A549 (cell line): ENCODE results near the gene BICRAL. TPM values are rescaled to one million over a fixed set of nuclear protein-coding genes. Genes with fewer than 3 reads are reported as not detected.
A peak's percentile ranks its signal among the peaks of the same experiment; 100 is the strongest.

Source experiments
- ATAC-seq, 2 experiments: fragments of 200-7000 bp in 1 of 2; fragments of >200 bp in 1 of 2; cut with Nextera tagmentation in 1 of 2; cut with Tn5 transposase in 1 of 2; 3 replicates each; pipeline versions ENCODE4 v1.8.0 to v1.9.1; 2018 to 2020; ENCODE audit warnings: mild to moderate bottlenecking in 1 of 2, moderate library complexity in 1 of 2
- CTCF ChIA-PET: fragments of 300-600 bp; sonication (Branson Sonifier 250); formaldehyde crosslinking; extraction: SDS; loops from one replicate; lab custom pipeline; 2021; ENCODE audit warnings: antibody characterized with exemption, inconsistent platforms; lab: Yijun Ruan, JAX
- POLR2A ChIA-PET: fragments of 350-600 bp; formaldehyde crosslinking; extraction: SDS; loops from one replicate; lab custom pipeline; 2021; ENCODE audit warnings: antibody characterized with exemption, inconsistent platforms; lab: Yijun Ruan, JAX
- DNase-seq, 2 experiments: peaks; one replicate each; pipeline versions ENCODE4 v3.0.0 to v3.0.0-alpha.2; 2011 to 2016; ENCODE audit warnings: low read depth in 1 of 2, low spot score in 1 of 2
- FAIRE-seq: peaks from 2 replicates; lab custom pipeline; 2011; peaks lifted over from hg19 to GRCh38; lab: Jason Lieb, UNC
- H3K27ac ChIP-seq, 2 experiments: fragments of >200 bp; sonication (Bioruptor Twin); formaldehyde crosslinking; 3 replicates each; pipeline ENCODE4 v1.5.1; 2016 to 2017
- H3K4me1 ChIP-seq: fragments of >200 bp; sonication (Bioruptor Twin); formaldehyde crosslinking; 3 replicates; pipeline ENCODE4 v1.6.1; 2016
- H3K4me2 ChIP-seq: fragments of >200 bp; sonication (Bioruptor Twin); formaldehyde crosslinking; 3 replicates; pipeline ENCODE4 v1.6.1; 2016
- H3K4me3 ChIP-seq: fragments of >200 bp; sonication (Bioruptor Twin); formaldehyde crosslinking; 3 replicates; pipeline ENCODE4 v1.5.1; 2016
- H3K9me3 ChIP-seq: fragments of >200 bp; sonication (Bioruptor Twin); formaldehyde crosslinking; 3 replicates; pipeline ENCODE4 v1.6.1; 2016
- BCL3 ChIP-seq: fragments of >200 bp; sonication (Bioruptor Twin); formaldehyde crosslinking; IDR thresholded peaks from 3 replicates; pipeline ENCODE4 v1.6.1; 2016
- CEBPB ChIP-seq, 2 experiments: fragments of >200 bp in 1 of 2; sonication (Bioruptor Twin) in 1 of 2; formaldehyde crosslinking in 1 of 2; IDR thresholded peaks; 2 replicates each; pipeline ENCODE4 v1.6.1; 2012 to 2016
- CHD4 ChIP-seq: fragments of 200-600 bp; sonication (generic); IDR thresholded peaks from 2 replicates; pipeline ENCODE4 v1.6.1; 2016; ENCODE audit warnings: antibody characterized with exemption, mild to moderate bottlenecking, borderline replicate concordance
- E2F6 ChIP-seq: IDR thresholded peaks from 2 replicates; pipeline ENCODE4 v1.6.1; 2012; ENCODE audit warnings: low read depth, borderline replicate concordance
- EHF ChIP-seq: fragments of 250-450 bp; sonication (Bioruptor Pico); IDR thresholded peaks from 2 replicates; pipeline ENCODE4 v1.5.0; 2020; ENCODE audit warnings: mild to moderate bottlenecking
- EHMT2 ChIP-seq: fragments of 200-600 bp; sonication (generic); IDR thresholded peaks from 2 replicates; pipeline ENCODE4 v1.6.1; 2016; ENCODE audit warnings: antibody characterized with exemption, low read depth, mild to moderate bottlenecking, moderate library complexity
- HDAC2 ChIP-seq: fragments of 200-600 bp; sonication (generic); IDR thresholded peaks from 2 replicates; pipeline ENCODE4 v1.6.1; 2016
- HEYL ChIP-seq: fragments of 250-450 bp; sonication (Bioruptor Pico); IDR thresholded peaks from 2 replicates; pipeline ENCODE4 v1.8.0; 2021; ENCODE audit warnings: mild to moderate bottlenecking, moderate library complexity
- HOXA7 ChIP-seq: fragments of 250-450 bp; sonication (Bioruptor Pico); IDR thresholded peaks from 2 replicates; pipeline ENCODE4 v1.5.0; 2020; ENCODE audit warnings: mild to moderate bottlenecking, moderate library complexity
- HOXB13 ChIP-seq: fragments of 250-450 bp; sonication (Bioruptor Pico); IDR thresholded peaks from 2 replicates; pipeline ENCODE4 v1.5.0; 2020; ENCODE audit warnings: low read depth, mild to moderate bottlenecking, moderate library complexity
- HOXB5 ChIP-seq: fragments of 250-450 bp; sonication (Bioruptor Pico); IDR thresholded peaks from 2 replicates; pipeline ENCODE4 v1.5.0; 2020; ENCODE audit warnings: mild to moderate bottlenecking, moderate library complexity
- KDM5A ChIP-seq: fragments of 200-600 bp; sonication (generic); IDR thresholded peaks from 2 replicates; pipeline ENCODE4 v1.6.1; 2016; ENCODE audit warnings: antibody characterized with exemption, mild to moderate bottlenecking
- MAX ChIP-seq: IDR thresholded peaks from 2 replicates; pipeline ENCODE4 v1.6.1; 2012
- MYC ChIP-seq: IDR thresholded peaks from 2 replicates; pipeline ENCODE4 v1.6.1; 2012; ENCODE audit warnings: mild to moderate bottlenecking, inconsistent platforms, low read length, improper control_type of control experiment, borderline replicate concordance
- NR3C1 ChIP-seq: fragments of >200 bp; sonication (Bioruptor Twin); formaldehyde crosslinking; IDR thresholded peaks from 3 replicates; pipeline ENCODE4 v1.6.1; 2017
- PHF8 ChIP-seq: fragments of 200-600 bp; sonication (generic); IDR thresholded peaks from 2 replicates; pipeline ENCODE4 v1.6.1; 2016; ENCODE audit warnings: low read depth, mild to moderate bottlenecking, antibody characterized with exemption, moderate library complexity, borderline replicate concordance
- POLR2AphosphoS2 ChIP-seq: conservative IDR thresholded peaks from 2 replicates; pipeline ENCODE4 v1.6.1; 2012; ENCODE audit warnings: low read length, improper control_type of control experiment, inconsistent platforms
- RAD21 ChIP-seq, 2 experiments: fragments of >200 bp in 1 of 2; sonication (Bioruptor Twin) in 1 of 2; formaldehyde crosslinking in 1 of 2; IDR thresholded peaks in 1 of 2; conservative IDR thresholded peaks in 1 of 2; 2 replicates in 1 of 2; 3 replicates in 1 of 2; pipeline ENCODE4 v1.6.1; 2012 to 2018; ENCODE audit warnings: inconsistent platforms in 1 of 2
- REST ChIP-seq: fragments of 200-600 bp; sonication (generic); IDR thresholded peaks from 2 replicates; pipeline ENCODE4 v1.6.1; 2016; ENCODE audit warnings: antibody characterized with exemption, mild to moderate bottlenecking, moderate library complexity
- RFX5 ChIP-seq: fragments of 450-650 bp; IDR thresholded peaks from 2 replicates; pipeline ENCODE4 v1.7.1; 2014; ENCODE audit warnings: antibody characterized with exemption, mild to moderate bottlenecking, moderate library complexity
- RNF2 ChIP-seq: fragments of 200-600 bp; sonication (generic); IDR thresholded peaks from 2 replicates; pipeline ENCODE4 v1.6.1; 2016; ENCODE audit warnings: low read depth, mild to moderate bottlenecking, antibody characterized with exemption, moderate library complexity, borderline replicate concordance
- TFCP2L1 ChIP-seq: fragments of 250-450 bp; sonication (Bioruptor Pico); IDR thresholded peaks from 2 replicates; pipeline ENCODE4 v1.5.0; 2021; ENCODE audit warnings: mild to moderate bottlenecking
- ZC3H11A ChIP-seq: fragments of 450-650 bp; IDR thresholded peaks from 2 replicates; pipeline ENCODE4 v1.6.1; 2014; ENCODE audit warnings: antibody characterized with exemption, mild to moderate bottlenecking
- WGBS: methylation state at CpG from one replicate; pipeline ENCODE4 v1.1.6; 2017; ENCODE audit errors: missing lambda C conversion rate; 5-methylcytosine and 5-hydroxymethylcytosine counted together
- polyA plus RNA-seq, 4 experiments: library from polyadenylated mRNA; depleted of rRNA in 3 of 4; stranded (reverse); fragments of >200 nt; fragmentation: RNase III in 1 of 4; extraction: RNeasy Plus Mini Kit Qiagen cat#74134 plus additional on column Dnase treatment in 1 of 4; gene quantifications; 2 replicates in 3 of 4; 3 replicates in 1 of 4; pipeline ENCODE4 v1.2.3, GENCODE V29; 2011 to 2017
- TF ChIP-seq, protein P1 (sequence below): fragments of 450-650 bp; IDR thresholded peaks from 2 replicates; pipeline ENCODE4 v1.6.1; 2014; ENCODE audit warnings: antibody characterized with exemption

Gene BICRAL
- polyA plus RNA-seq, 2 of the 4 experiments (the other 2 are of a cell fraction) = 3.3 to 8.6 TPM

DNA sequence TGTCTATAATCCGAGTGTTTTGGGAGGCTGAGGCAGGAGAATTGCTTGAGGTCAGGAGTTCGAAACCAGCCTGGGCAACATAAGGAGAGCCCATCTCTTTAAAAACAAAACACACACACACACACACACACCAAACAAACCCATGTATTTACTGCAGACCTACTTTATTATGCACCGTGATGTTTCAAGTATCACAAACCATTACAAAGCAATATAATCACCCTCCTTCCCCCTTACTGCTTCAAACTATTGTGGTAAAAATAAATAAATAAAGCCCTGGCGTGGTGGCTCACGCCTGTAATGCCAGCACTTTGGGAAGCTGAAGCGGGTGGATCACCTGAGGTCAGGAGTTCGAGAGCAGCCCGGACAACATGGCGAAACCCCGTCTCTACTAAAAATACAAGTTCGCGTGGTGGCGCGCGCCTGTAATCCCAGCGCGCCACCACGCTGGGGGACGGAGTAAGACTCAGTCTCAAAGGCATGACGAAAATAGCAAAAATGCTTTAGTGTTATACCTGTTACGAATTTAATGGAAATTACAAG is 37.4 kb upstream of the BICRAL start:
- 80% methylated on average over 21 of the region's 21 CpGs for WGBS
- no peak for DNase-seq
- no peak for FAIRE-seq

GRCh38 chr6:42745083-42745639 is 36.7 kb upstream of the BICRAL start:
- Histone ChIP-seq H3K4me1 (peaks cover 18% of the 10 kb centered on the region), H3K27ac (peak overlapping the region; percentile 78 to 98), H3K4me2 (peak overlapping the region; percentile 94), H3K9me3 (no peaks in the 10 kb centered on the region), H3K4me3 (peak overlapping the region; percentile 73)
- DNase-seq = peak; percentile 7 to 14
- POLR2A ChIA-PET = interaction anchor here (0.8 to 4.6 kb wide), 5 partner anchors 8 to 181 kb away, joined by 3 to 154 read pairs (median 6); partner anchors contain the start of genes BICRAL and UBR2
- CTCF ChIA-PET = interaction anchor here (0.9 to 2.1 kb wide), 2 partner anchors 19 to 84 kb away, joined by 6 to 10 read pairs; no protein-coding TSS in a partner anchor
- ATAC-seq = no peak
- TF ChIP-seq HOXB13 (no peak), E2F6 (no peak), HEYL (CRISPR knock-in tag) (no peak), RFX5 (no peak), RAD21 (conservative IDR thresholded peaks at IDR 0.05 in 1 of 2, IDR thresholded peaks at IDR 0.05 in 1 of 2) (no peak), EHMT2 (no peak)
- 3% methylated on average over 18 of the region's 29 CpGs for WGBS
- no peak for FAIRE-seq

More for the DNA sequence above, 37.4 kb upstream of the BICRAL start:
- ATAC-seq = no peak
- POLR2A ChIA-PET = interaction anchor here (1.0 to 4.6 kb wide), 2 partner anchors 37 to 48 kb away, joined by 3 to 154 read pairs; partner anchors contain the start of gene BICRAL
- peak overlapping the region; percentile 73 for H3K4me3 ChIP-seq
- peak overlapping the region; percentile 94 for H3K4me2 ChIP-seq
- no peaks in the 10 kb centered on the region for H3K9me3 ChIP-seq
- TF ChIP-seq TFCP2L1 (CRISPR knock-in tag) (no peak), HOXB5 (CRISPR knock-in tag) (no peak), POLR2AphosphoS2 (no peak), HDAC2 (no peak), EHF (no peak), ZC3H11A (no peak)
- TF ChIP-seq, protein P1, sequence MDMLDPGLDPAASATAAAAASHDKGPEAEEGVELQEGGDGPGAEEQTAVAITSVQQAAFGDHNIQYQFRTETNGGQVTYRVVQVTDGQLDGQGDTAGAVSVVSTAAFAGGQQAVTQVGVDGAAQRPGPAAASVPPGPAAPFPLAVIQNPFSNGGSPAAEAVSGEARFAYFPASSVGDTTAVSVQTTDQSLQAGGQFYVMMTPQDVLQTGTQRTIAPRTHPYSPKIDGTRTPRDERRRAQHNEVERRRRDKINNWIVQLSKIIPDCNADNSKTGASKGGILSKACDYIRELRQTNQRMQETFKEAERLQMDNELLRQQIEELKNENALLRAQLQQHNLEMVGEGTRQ = no peak
- peak overlapping the region in 1 of 2 experiments; percentile 98; a peak in 2 of 6 replicates for H3K27ac ChIP-seq
- CTCF ChIA-PET = interaction anchor here (1.1 kb wide), 1 partner anchor 132 kb away, joined by 3 read pairs; no protein-coding TSS in a partner anchor
- peaks cover 18% of the 10 kb centered on the region for H3K4me1 ChIP-seq

GRCh38 chr6:42745640-42746462 is 36.0 kb upstream of the BICRAL start, which contains the start of gene TBCC:
TSS of gene TBCC (minus strand) at chr6:42746103. CDS start at chr6:42746073, 30 bp downstream.
- POLR2A ChIA-PET = interaction anchor here (0.6 to 4.6 kb wide), 23 partner anchors 9 to 829 kb away, joined by 3 to 154 read pairs (median 6); partner anchors contain the start of genes BICRAL, CNPY3, RPL7L1 and UBR2
- H3K27ac ChIP-seq = peak within 1 kb of the TSS; percentile 94 to 98
- H3K4me3 ChIP-seq = peak within 1 kb of the TSS; percentile 73
- ATAC-seq (peak; percentile 82 to 88), FAIRE-seq (no peak), DNase-seq (peak; percentile 98)
- peaks cover 18% of the 10 kb centered on the region for H3K4me1 ChIP-seq
- H3K4me2 ChIP-seq = peak within 1 kb of the TSS; percentile 94
- CTCF ChIA-PET = interaction anchor here (0.5 to 2.1 kb wide), 4 partner anchors 19 to 968 kb away, joined by 3 to 10 read pairs (median 4); no protein-coding TSS in a partner anchor
- WGBS = 0% methylated on average over 32 of the region's 57 CpGs
- no peaks in the 10 kb centered on the region for H3K9me3 ChIP-seq
- TF ChIP-seq CEBPB (IDR thresholded peaks at IDR 0.05) (no peak), HOXA7 (CRISPR knock-in tag) (no peak), MAX (peak; percentile 81), REST (no peak), KDM5A (peak; percentile 81), RNF2 (no peak), NR3C1 (no peak), BCL3 (no peak), TFCP2L1 (CRISPR knock-in tag) (no peak), CHD4 (no peak), MYC (no peak; the same call in 1 of the 2 replicates), PHF8 (peak; percentile 67; the same call in 1 of the 2 replicates)
